GM18867 (cell line): ENCODE data around the gene TRMT2A.

Source experiments
- ATAC-seq: cut with Tn5 transposase; IDR thresholded peaks from one replicate; pipeline ENCODE4 v1.9.1; 2021; ENCODE audit warnings: mild to moderate bottlenecking, moderate library complexity; ENCODE audit not compliant: unreplicated experiment

Gene TRMT2A

GRCh38 chr22:20149257-20150250, 32.5 kb upstream of the TRMT2A start:
- no peak for ATAC-seq

GRCh38 chr22:20148414-20148813, 31.4 kb upstream of the TRMT2A start:
- ATAC-seq, result no peak

- no peak for ATAC-seq
These were observed 30.4 kb upstream of the TRMT2A start for GRCh38 chr22:20147237-20147988.

GRCh38 chr22:20146777-20147176, 29.8 kb upstream of the TRMT2A start:
- ATAC-seq, result no peak

GRCh38 chr22:20145832-20146223, 28.8 kb upstream of the TRMT2A start:
- ATAC-seq, result no peak

- ATAC-seq, result no peak
These were observed 28.3 kb upstream of the TRMT2A start for GRCh38 chr22:20145206-20145831.

GRCh38 chr22:20143883-20144665, 27.0 kb upstream of the TRMT2A start:
- no peak for ATAC-seq

- no peak for ATAC-seq
These were observed 25.9 kb upstream of the TRMT2A start for GRCh38 chr22:20142711-20143621.

- ATAC-seq, result no peak
These were observed 24.4 kb upstream of the TRMT2A start for GRCh38 chr22:20141186-20142077.

- ATAC-seq, result no peak
These were observed 23.5 kb upstream of the TRMT2A start for GRCh38 chr22:20140521-20140964.

- no peak for ATAC-seq
These were observed 23.1 kb upstream of the TRMT2A start for GRCh38 chr22:20140107-20140445.

GRCh38 chr22:20139391-20140106, 22.5 kb upstream of the TRMT2A start:
- no peak for ATAC-seq

GRCh38 chr22:20138868-20139267, 21.8 kb upstream of the TRMT2A start:
- no peak for ATAC-seq

- no peak for ATAC-seq
These were observed 21.4 kb upstream of the TRMT2A start for GRCh38 chr22:20138417-20138738.

- ATAC-seq, result no peak
These were observed 20.8 kb upstream of the TRMT2A start for GRCh38 chr22:20137671-20138416.

GRCh38 chr22:20137113-20137512, 20.1 kb upstream of the TRMT2A start:
- ATAC-seq, result no peak

- ATAC-seq, result no peak
These were observed 19.5 kb upstream of the TRMT2A start for GRCh38 chr22:20136603-20136873.
